NB4 (cell line): ENCODE data around the gene MLLT3.

Experiments
- CTCF ChIP-seq: IDR thresholded peaks from one replicate; pipeline ENCODE4 v1.5.1; 2012; ENCODE audit warnings: low read depth, low read length
- MAX ChIP-seq: IDR thresholded peaks from 2 replicates; pipeline ENCODE4 v1.6.1; 2011; ENCODE audit warnings: low read depth, low read length
- MYC ChIP-seq: IDR thresholded peaks from 2 replicates; pipeline ENCODE4 v1.6.1; 2011; ENCODE audit warnings: low read depth, low read length

- TF ChIP-seq CTCF (no peak), MYC (no peak), MAX (no peak)
These were observed 110.2 kb downstream of the MLLT3 start for GRCh38 chr9:20512106-20512505.
